HG03280 (cell line): ENCODE measurements around the gene TRIB2.

ENCODE experiments used
- ATAC-seq: cut with Tn5 transposase; IDR thresholded peaks from one replicate; pipeline ENCODE4 v1.9.1; 2021; ENCODE audit warnings: mild to moderate bottlenecking, moderate library complexity; ENCODE audit not compliant: unreplicated experiment

The TRIB2 gene

DNA sequence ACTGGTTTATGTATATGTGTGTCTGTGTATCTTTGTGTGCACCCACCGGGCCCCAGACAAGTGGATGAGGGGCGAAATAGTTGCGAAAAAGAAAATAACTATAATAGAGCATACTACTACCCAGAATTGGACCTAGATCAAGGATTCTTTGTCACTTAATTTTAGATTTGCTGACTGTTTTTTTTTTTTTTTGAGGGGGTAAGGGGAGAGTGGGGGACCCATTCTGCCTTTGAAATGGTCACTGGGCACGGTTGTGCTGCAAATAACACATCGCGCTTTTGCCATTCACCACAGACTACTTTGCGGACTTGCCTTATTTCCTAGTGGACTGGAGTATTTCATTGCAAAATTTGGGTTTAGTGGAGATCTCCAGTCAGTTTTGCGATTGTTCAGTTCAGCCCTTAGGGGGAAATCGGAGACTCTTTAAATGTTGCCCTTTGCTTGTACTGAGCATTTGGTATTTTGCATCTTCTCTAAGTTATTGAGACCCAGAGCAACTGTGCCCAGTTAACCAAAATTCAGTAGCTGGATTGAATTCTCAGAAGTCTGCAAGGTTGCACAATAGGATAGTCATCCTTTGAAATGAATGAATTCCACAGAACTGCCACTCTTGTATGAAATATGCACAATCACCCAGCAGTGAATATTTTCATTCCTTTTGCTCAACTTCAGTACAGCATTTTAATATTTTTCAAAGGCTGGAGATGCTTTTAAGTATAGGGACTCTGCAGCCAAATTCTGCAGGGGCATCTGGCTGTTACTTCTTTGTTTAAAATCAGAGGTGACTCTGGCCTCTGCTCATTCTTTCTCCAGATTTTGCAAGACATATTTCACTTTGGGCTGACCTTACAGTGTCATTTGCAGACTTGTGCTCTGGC, 2.9 kb downstream of the TRIB2 start:
- no peak for ATAC-seq

DNA sequence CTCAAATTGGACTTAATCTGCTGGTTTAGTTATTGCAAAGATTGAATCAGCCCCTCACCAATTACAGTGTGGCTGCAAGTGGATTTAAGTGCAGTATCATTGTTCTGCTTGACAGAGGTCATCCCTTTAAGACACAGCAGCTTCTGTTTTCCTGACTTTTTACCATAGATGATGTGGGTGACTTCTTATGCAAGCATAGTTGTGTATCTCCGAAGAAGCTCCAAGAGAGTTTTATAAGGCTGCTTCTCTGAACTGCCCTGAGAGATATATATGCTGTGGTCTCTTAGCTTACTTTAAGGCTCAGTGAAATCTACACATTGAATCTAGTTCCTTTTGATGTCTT, 3.5 kb downstream of the TRIB2 start:
- ATAC-seq = no peak

DNA sequence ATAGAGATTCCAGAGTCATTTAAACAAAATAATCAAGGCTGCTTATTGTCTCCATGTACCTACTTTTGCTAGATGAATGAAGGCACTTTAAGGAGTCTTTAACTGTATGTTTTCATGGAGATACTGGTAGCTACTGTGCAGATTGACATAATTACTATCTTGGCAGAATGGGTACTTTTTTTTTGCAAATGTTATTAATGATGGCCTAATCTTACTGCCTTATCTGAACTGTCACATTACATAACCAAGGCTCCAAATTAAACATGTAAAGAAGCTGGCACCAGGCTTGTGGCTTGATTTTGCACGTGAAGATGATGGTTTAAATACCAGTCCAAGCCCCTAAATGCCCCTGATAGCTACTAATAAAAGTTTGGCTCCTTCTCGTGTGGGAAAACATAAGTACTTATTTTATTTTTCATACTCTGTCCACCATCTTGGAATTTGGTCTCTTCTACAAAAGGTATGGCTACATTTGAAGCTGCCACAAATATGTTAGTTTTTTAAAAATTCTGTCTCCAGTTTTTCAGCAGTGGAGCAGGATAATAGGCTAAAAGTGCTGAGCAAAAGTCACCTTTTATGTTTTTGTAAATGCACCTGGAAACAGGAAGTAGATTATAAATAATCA, 4.1 kb downstream of the TRIB2 start:
- ATAC-seq = no peak

DNA sequence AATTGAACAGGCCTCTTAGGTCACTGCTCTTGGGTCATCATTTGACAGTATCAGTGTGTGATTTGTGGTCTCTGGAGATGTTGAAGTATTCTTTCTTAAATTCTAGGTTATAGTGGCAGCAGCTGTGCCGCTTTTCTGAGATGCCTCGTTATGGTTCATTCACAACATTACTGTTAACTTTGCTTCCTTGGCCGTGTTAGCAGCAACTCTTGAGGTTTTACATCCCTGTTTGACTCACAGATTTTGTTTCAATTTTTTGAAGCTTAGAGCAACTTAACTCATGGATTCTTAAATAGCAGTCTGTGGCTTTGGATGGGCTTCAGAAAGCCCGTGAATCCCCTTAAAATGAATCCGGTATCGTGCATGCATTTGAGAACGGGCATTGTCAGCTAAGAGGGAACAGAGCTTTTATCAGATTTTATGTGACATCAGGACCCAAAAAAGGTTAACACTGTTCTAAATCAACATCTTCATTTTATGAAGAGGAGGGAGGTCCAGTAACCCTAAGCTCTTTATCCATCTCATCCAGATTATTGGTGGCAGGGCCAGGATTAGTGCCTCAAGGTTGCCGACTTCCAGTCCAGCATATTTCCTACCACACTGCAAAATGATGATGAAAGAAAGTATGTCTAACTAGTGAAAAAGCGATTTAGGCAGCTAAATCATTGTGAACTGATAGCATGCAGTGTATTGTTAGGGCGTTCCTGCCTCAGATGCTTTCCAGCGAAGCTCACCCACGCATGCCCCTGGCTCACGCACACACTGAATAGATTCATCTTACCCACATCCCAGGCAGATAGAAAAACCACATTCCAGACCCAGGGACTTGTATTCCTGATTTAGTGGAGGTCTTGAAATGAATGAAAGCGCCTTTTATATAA, 5.1 kb downstream of the TRIB2 start:
- ATAC-seq = no peak

- ATAC-seq = no peak
Measured at GRCh38 chr2:12722447-12723316, 5.9 kb downstream of the TRIB2 start.

- ATAC-seq = no peak
Measured at GRCh38 chr2:12723736-12724463, 7.2 kb downstream of the TRIB2 start.

- ATAC-seq = no peak
Measured at GRCh38 chr2:12725233-12726187, 8.8 kb downstream of the TRIB2 start.

GRCh38 chr2:12726271-12726670, 9.5 kb downstream of the TRIB2 start:
- ATAC-seq = no peak

DNA sequence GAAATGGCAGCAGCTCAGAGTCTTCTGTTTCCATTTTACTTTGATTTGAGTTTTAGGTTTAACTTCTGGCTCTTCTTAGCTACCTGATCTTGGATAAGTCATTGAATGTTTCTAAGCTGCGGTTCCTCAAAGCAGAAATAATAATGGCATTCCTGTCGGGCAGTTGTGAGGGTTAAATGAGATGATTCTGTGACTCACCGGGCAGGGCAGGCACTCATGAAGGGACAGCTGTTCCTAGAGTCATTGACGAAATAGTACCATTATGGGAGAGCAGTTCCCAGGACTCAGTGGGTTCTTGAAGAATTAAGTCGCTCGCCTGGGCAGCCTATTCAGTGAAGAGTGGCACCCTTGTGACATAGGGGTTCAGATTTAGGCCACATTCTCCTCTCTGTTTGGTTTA, 10.3 kb downstream of the TRIB2 start:
- ATAC-seq = no peak

DNA sequence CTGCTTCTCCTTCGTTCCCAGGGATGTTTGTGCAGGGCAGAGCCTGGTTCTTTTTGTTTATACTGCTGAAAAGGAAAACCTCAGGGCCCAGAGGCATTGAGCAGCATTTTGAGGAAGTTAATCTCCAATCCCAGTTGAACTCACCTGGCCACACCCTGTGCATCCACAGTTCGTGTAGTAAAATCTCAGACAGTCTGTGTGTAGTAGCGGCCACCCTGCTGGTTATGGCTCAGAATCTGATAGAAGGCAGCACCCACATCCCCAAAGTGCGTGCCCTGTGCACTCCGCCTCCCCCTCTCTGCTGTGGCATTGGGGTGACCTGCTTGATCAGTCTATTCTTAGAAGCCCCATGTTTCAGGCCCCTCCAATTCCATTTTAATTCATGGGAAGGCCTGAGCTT, 10.9 kb downstream of the TRIB2 start:
- no peak for ATAC-seq

DNA sequence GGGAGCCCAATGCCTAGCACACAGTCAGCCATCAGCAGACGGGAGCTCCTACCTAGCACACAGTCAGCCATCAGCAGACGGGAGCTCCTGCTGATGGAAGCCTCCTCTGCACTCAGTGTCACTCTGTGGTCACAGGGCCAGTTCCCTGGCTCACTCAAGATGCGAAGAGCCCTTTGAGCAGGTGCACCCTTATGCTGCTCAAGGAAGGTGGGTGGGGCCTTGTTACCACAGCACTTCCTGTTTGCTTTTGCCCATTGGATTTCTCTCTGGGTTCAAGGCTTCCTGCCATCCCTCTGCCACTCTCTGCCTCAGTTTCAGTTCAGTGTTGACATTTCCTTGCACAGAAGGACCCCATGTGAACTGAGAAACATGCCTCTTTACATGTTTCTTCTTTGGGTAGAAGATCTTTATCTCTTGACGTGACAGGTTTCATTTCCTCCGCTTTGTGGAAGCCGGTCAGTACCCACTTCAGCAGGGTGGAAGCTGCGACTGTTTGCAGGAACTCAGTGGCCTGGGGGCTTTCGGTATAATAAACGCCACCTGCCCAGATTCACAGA, 11.6 kb downstream of the TRIB2 start:
- peak; percentile 90 for ATAC-seq

GRCh38 chr2:12730265-12730664, 13.5 kb downstream of the TRIB2 start:
- ATAC-seq = no peak

DNA sequence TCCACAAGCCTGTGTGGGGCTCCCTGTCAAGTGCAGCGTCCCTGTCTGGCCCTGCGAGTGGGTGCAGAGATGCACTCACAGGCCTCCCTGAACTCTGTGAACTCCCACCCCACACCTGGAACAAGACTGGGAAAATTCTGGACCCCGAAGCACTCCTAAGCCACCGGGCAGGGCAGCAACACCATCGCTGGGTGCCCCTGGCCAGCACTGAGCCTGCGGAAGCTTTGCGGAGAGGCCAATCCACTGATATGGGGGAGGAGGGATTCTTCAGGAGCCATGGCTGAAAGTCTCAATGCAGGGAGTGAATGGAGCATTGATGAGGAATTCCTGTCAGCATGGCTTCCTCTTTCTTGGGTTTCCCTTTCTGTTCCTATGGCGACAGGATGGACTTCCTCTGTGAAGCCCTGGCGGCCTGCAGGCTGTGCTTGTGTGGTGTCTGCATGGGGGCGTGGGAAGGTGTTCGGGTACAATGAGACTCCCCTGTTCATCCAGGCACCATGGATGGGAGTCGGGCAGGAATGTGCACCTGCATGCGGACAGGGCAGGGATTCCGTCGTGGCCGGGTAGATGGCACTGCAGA, 15.1 kb downstream of the TRIB2 start:
- no peak for ATAC-seq

GRCh38 chr2:12732651-12733050, 15.9 kb downstream of the TRIB2 start:
- no peak for ATAC-seq

- ATAC-seq = no peak
Measured at GRCh38 chr2:12733846-12734245, 17.1 kb downstream of the TRIB2 start.

GRCh38 chr2:12734914-12735654, 18.3 kb downstream of the TRIB2 start:
- ATAC-seq = no peak

- ATAC-seq = no peak
Measured at GRCh38 chr2:12737297-12737696, 20.6 kb downstream of the TRIB2 start.
